ENCODE results near the gene ST6GALNAC3. TPM values are rescaled to one million over a fixed set of nuclear protein-coding genes. Genes with fewer than 3 reads are reported as not detected.

ST6GALNAC3 gene
- total RNA-seq, 1 experiment from 2014 or later, result 0.82 TPM

- no peak overlapping the region for H3K27ac Mint-ChIP-seq (ENCODE audit: low read depth, unreplicated experiment)
- BruUV-seq (replicated peaks), result no TSS peak
- peaks cover 21% of the 10 kb centered on the region for H3K27me3 Mint-ChIP-seq (ENCODE audit: insufficient read depth, unreplicated experiment)
- POLR2A ChIA-PET, result no interaction called here
- H3K4me1 Mint-ChIP-seq (ENCODE audit: insufficient read depth, unreplicated experiment), result peaks cover under 1% of the 10 kb centered on the region
- intact Hi-C loops (cut with micrococcal nuclease), result no loop called here
- no peak for TF ChIP-seq CTCF (IDR thresholded peaks at IDR 0.05; ENCODE audit: unreplicated experiment)
- CTCF ChIA-PET, result interaction anchor here (0.6 to 2.8 kb wide), 2 partner anchors 11 to 235 kb away, joined by 4 to 18 read pairs; no protein-coding TSS in a partner anchor
- DNase-seq (ENCODE audit: unreplicated experiment), result no peak
- H3K36me3 Mint-ChIP-seq (ENCODE audit: insufficient read depth, unreplicated experiment), result no peaks in the 10 kb centered on the region
- H3K4me3 Mint-ChIP-seq (ENCODE audit: unreplicated experiment), result no peak overlapping the region
- no peaks in the 10 kb centered on the region for H3K9me3 Mint-ChIP-seq (ENCODE audit: unreplicated experiment)
These were observed 68.4 kb downstream of the ST6GALNAC3 start for GRCh38 chr1:76142771-76143540.

GRCh38 chr1:76144247-76144646 lies 69.7 kb downstream of the ST6GALNAC3 start:
- no peak for DNase-seq (ENCODE audit: unreplicated experiment)
- Mint-ChIP-seq H3K4me1 (ENCODE audit: insufficient read depth, unreplicated experiment) (no peaks in the 10 kb centered on the region), H3K36me3 (ENCODE audit: insufficient read depth, unreplicated experiment) (no peaks in the 10 kb centered on the region), H3K27ac (ENCODE audit: low read depth, unreplicated experiment) (no peak overlapping the region), H3K4me3 (ENCODE audit: unreplicated experiment) (no peak overlapping the region), H3K9me3 (ENCODE audit: unreplicated experiment) (no peaks in the 10 kb centered on the region), H3K27me3 (ENCODE audit: insufficient read depth, unreplicated experiment) (peaks cover 24% of the 10 kb centered on the region)
- POLR2A ChIA-PET, result no interaction called here
- intact Hi-C loops (cut with micrococcal nuclease), result no loop called here
- no peak for TF ChIP-seq CTCF (IDR thresholded peaks at IDR 0.05; ENCODE audit: unreplicated experiment)
- BruUV-seq (replicated peaks), result no TSS peak
- CTCF ChIA-PET, result interaction anchor here (0.8 to 2.8 kb wide), 2 partner anchors 9 to 10 kb away, joined by 3 to 18 read pairs; no protein-coding TSS in a partner anchor

- intact Hi-C loops (cut with micrococcal nuclease), result no loop called here
- no peaks in the 10 kb centered on the region for H3K9me3 Mint-ChIP-seq (ENCODE audit: unreplicated experiment)
- TF ChIP-seq CTCF (IDR thresholded peaks at IDR 0.05; ENCODE audit: unreplicated experiment), result no peak
- no peak overlapping the region for H3K4me3 Mint-ChIP-seq (ENCODE audit: unreplicated experiment)
- H3K27me3 Mint-ChIP-seq (ENCODE audit: insufficient read depth, unreplicated experiment), result peaks cover 24% of the 10 kb centered on the region
- CTCF ChIA-PET, result interaction anchor here (0.6 to 2.8 kb wide), 2 partner anchors 9 to 96 kb away, joined by 3 to 18 read pairs; no protein-coding TSS in a partner anchor
- POLR2A ChIA-PET, result no interaction called here
- DNase-seq (ENCODE audit: unreplicated experiment), result no peak
- H3K36me3 Mint-ChIP-seq (ENCODE audit: insufficient read depth, unreplicated experiment), result no peaks in the 10 kb centered on the region
- H3K27ac Mint-ChIP-seq (ENCODE audit: low read depth, unreplicated experiment), result no peak overlapping the region
- H3K4me1 Mint-ChIP-seq (ENCODE audit: insufficient read depth, unreplicated experiment), result peaks cover 3% of the 10 kb centered on the region
- no TSS peak for BruUV-seq (replicated peaks)
These were observed 70.8 kb downstream of the ST6GALNAC3 start for GRCh38 chr1:76145332-76145731.

GRCh38 chr1:76146184-76146583 lies 71.6 kb downstream of the ST6GALNAC3 start:
- intact Hi-C loops (cut with micrococcal nuclease), result no loop called here
- H3K4me1 Mint-ChIP-seq (ENCODE audit: insufficient read depth, unreplicated experiment), result peaks cover 7% of the 10 kb centered on the region

More at GRCh38 chr1:76146184-76146583, 71.6 kb downstream of the ST6GALNAC3 start:
- BruUV-seq (replicated peaks), result no TSS peak
- no peak overlapping the region for H3K4me3 Mint-ChIP-seq (ENCODE audit: unreplicated experiment)
- CTCF ChIA-PET, result no interaction called here
- peaks cover 24% of the 10 kb centered on the region for H3K27me3 Mint-ChIP-seq (ENCODE audit: insufficient read depth, unreplicated experiment)
- POLR2A ChIA-PET, result no interaction called here
- H3K36me3 Mint-ChIP-seq (ENCODE audit: insufficient read depth, unreplicated experiment), result no peaks in the 10 kb centered on the region
- H3K9me3 Mint-ChIP-seq (ENCODE audit: unreplicated experiment), result no peaks in the 10 kb centered on the region
- TF ChIP-seq CTCF (IDR thresholded peaks at IDR 0.05; ENCODE audit: unreplicated experiment), result no peak
- no peak overlapping the region for H3K27ac Mint-ChIP-seq (ENCODE audit: low read depth, unreplicated experiment)
- no peak for DNase-seq (ENCODE audit: unreplicated experiment)

Data from MCF 10A (cell line).